ENCODE measurements around the gene SYNJ1. TPM values are rescaled to one million over a fixed set of nuclear protein-coding genes. Genes with fewer than 3 reads are reported as not detected.
A peak's percentile ranks its signal among the peaks of the same experiment; 100 is the strongest.

The SYNJ1 gene
- total and polyA plus RNA-seq, 2 of the 13 experiments (the other 11 are each of a cell fraction or from before 2014, with no cell fraction given), result 2.0 to 2.7 TPM

- no peak for TF ChIP-seq ZFP36 (IDR thresholded peaks at IDR 0.05; ENCODE audit: borderline replicate concordance, low read depth, low read length, partially characterized antibody)
- no peak for TF ChIP-seq NFKBIZ (CRISPR knock-in tag; IDR thresholded peaks at IDR 0.05)
- no peak for TF ChIP-seq ZC3H4 (CRISPR knock-in tag; IDR thresholded peaks at IDR 0.05; ENCODE audit: borderline replicate concordance)
- TF ChIP-seq, protein P1, sequence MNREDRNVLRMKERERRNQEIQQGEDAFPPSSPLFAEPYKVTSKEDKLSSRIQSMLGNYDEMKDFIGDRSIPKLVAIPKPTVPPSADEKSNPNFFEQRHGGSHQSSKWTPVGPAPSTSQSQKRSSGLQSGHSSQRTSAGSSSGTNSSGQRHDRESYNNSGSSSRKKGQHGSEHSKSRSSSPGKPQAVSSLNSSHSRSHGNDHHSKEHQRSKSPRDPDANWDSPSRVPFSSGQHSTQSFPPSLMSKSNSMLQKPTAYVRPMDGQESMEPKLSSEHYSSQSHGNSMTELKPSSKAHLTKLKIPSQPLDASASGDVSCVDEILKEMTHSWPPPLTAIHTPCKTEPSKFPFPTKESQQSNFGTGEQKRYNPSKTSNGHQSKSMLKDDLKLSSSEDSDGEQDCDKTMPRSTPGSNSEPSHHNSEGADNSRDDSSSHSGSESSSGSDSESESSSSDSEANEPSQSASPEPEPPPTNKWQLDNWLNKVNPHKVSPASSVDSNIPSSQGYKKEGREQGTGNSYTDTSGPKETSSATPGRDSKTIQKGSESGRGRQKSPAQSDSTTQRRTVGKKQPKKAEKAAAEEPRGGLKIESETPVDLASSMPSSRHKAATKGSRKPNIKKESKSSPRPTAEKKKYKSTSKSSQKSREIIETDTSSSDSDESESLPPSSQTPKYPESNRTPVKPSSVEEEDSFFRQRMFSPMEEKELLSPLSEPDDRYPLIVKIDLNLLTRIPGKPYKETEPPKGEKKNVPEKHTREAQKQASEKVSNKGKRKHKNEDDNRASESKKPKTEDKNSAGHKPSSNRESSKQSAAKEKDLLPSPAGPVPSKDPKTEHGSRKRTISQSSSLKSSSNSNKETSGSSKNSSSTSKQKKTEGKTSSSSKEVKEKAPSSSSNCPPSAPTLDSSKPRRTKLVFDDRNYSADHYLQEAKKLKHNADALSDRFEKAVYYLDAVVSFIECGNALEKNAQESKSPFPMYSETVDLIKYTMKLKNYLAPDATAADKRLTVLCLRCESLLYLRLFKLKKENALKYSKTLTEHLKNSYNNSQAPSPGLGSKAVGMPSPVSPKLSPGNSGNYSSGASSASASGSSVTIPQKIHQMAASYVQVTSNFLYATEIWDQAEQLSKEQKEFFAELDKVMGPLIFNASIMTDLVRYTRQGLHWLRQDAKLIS (CRISPR knock-in tag; IDR thresholded peaks at IDR 0.05), result no peak
- TF ChIP-seq BCLAF1 (IDR thresholded peaks at IDR 0.05), result no peak
- no peak for TF ChIP-seq MED8 (CRISPR knock-in tag; IDR thresholded peaks at IDR 0.05; ENCODE audit: insufficient replicate concordance)
- peak; percentile 63 for TF ChIP-seq PHF21A (CRISPR knock-in tag; IDR thresholded peaks at IDR 0.05)
- TF ChIP-seq, protein P2, sequence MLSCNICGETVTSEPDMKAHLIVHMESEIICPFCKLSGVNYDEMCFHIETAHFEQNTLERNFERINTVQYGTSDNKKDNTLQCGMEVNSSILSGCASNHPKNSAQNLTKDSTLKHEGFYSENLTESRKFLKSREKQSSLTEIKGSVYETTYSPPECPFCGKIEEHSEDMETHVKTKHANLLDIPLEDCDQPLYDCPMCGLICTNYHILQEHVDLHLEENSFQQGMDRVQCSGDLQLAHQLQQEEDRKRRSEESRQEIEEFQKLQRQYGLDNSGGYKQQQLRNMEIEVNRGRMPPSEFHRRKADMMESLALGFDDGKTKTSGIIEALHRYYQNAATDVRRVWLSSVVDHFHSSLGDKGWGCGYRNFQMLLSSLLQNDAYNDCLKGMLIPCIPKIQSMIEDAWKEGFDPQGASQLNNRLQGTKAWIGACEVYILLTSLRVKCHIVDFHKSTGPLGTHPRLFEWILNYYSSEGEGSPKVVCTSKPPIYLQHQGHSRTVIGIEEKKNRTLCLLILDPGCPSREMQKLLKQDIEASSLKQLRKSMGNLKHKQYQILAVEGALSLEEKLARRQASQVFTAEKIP (CRISPR knock-in tag; IDR thresholded peaks at IDR 0.05; ENCODE audit: borderline replicate concordance), result no peak
- TF ChIP-seq FOXK1 (CRISPR knock-in tag; IDR thresholded peaks at IDR 0.05; ENCODE audit: borderline replicate concordance, low read depth), result peak; percentile 65; the same call in 1 of the 2 replicates
- TF ChIP-seq, protein P3, sequence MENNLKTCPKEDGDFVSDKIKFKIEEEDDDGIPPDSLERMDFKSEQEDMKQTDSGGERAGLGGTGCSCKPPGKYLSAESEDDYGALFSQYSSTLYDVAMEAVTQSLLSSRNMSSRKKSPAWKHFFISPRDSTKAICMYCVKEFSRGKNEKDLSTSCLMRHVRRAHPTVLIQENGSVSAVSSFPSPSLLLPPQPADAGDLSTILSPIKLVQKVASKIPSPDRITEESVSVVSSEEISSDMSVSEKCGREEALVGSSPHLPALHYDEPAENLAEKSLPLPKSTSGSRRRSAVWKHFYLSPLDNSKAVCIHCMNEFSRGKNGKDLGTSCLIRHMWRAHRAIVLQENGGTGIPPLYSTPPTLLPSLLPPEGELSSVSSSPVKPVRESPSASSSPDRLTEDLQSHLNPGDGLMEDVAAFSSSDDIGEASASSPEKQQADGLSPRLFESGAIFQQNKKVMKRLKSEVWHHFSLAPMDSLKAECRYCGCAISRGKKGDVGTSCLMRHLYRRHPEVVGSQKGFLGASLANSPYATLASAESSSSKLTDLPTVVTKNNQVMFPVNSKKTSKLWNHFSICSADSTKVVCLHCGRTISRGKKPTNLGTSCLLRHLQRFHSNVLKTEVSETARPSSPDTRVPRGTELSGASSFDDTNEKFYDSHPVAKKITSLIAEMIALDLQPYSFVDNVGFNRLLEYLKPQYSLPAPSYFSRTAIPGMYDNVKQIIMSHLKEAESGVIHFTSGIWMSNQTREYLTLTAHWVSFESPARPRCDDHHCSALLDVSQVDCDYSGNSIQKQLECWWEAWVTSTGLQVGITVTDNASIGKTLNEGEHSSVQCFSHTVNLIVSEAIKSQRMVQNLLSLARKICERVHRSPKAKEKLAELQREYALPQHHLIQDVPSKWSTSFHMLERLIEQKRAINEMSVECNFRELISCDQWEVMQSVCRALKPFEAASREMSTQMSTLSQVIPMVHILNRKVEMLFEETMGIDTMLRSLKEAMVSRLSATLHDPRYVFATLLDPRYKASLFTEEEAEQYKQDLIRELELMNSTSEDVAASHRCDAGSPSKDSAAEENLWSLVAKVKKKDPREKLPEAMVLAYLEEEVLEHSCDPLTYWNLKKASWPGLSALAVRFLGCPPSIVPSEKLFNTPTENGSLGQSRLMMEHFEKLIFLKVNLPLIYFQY (CRISPR knock-in tag; IDR thresholded peaks at IDR 0.05; ENCODE audit: borderline replicate concordance), result no peak
- TF ChIP-seq, protein P4, sequence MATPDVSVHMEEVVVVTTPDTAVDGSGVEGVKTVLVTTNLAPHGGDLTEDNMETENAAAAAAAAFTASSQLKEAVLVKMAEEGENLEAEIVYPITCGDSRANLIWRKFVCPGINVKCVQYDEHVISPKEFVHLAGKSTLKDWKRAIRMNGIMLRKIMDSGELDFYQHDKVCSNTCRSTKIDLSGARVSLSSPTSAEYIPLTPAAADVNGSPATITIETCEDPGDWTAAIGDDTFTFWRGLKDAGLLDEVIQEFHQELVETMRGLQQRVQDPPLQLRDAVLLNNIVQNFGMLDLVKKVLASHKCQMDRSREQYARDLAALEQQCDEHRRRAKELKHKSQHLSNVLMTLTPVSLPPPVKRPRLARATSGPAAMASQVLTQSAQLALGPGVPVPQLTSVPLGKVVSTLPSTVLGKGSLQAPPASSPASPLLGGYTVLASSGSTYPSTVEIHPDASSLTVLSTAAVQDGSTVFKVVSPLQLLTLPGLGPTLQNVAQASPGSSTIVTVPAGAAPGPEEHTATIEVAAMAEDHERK (CRISPR knock-in tag; IDR thresholded peaks at IDR 0.05; ENCODE audit: low read depth), result no peak
- no peak for TF ChIP-seq HES4 (CRISPR knock-in tag; IDR thresholded peaks at IDR 0.05; ENCODE audit: borderline replicate concordance)
- peak; percentile 77 for TF ChIP-seq GATAD2A (CRISPR knock-in tag; IDR thresholded peaks at IDR 0.05)
- TF ChIP-seq TCF7L2 (IDR thresholded peaks at IDR 0.05; ENCODE audit: low read depth, low read length), result no peak
- no peak for TF ChIP-seq ZNF224 (CRISPR knock-in tag; IDR thresholded peaks at IDR 0.05)
- TF ChIP-seq ESRRA (CRISPR knock-in tag; IDR thresholded peaks at IDR 0.05; ENCODE audit: low read depth), result no peak
Observed at GRCh38 chr21:32597205-32597604, 130.6 kb downstream of the SYNJ1 start (continued).
